GM12801 (cell line): ENCODE measurements around the gene KLHL22.

Source experiments
- CTCF ChIP-seq: IDR thresholded peaks from one replicate; pipeline ENCODE4 v1.5.1; 2011; ENCODE audit warnings: control low read depth; ENCODE audit not compliant: insufficient read length; ENCODE audit errors: extremely low read depth

KLHL22 gene

GRCh38 chr22:20408891-20409290 lies 86.7 kb downstream of the KLHL22 start:
- no peak for TF ChIP-seq CTCF

- no peak for TF ChIP-seq CTCF
These were observed 87.8 kb downstream of the KLHL22 start for GRCh38 chr22:20407829-20408228.

GRCh38 chr22:20406686-20407408 lies 88.7 kb downstream of the KLHL22 start:
- TF ChIP-seq CTCF, result no peak

GRCh38 chr22:20405931-20406685 lies 89.5 kb downstream of the KLHL22 start:
- no peak for TF ChIP-seq CTCF

- no peak for TF ChIP-seq CTCF
These were observed 90.2 kb downstream of the KLHL22 start for GRCh38 chr22:20405291-20405930.

GRCh38 chr22:20404881-20405280 lies 90.7 kb downstream of the KLHL22 start:
- TF ChIP-seq CTCF, result no peak

- no peak for TF ChIP-seq CTCF
These were observed 91.8 kb downstream of the KLHL22 start for GRCh38 chr22:20403779-20404140.
